HG03135 (cell line): ENCODE data around the gene KCNJ1.
A peak's percentile ranks its signal among the peaks of the same experiment; 100 is the strongest.

Experiments
- ATAC-seq: cut with Tn5 transposase; IDR thresholded peaks from one replicate; pipeline ENCODE4 v1.9.1; 2021; ENCODE audit warnings: mild to moderate bottlenecking, moderate library complexity; ENCODE audit not compliant: unreplicated experiment

KCNJ1 gene

DNA sequence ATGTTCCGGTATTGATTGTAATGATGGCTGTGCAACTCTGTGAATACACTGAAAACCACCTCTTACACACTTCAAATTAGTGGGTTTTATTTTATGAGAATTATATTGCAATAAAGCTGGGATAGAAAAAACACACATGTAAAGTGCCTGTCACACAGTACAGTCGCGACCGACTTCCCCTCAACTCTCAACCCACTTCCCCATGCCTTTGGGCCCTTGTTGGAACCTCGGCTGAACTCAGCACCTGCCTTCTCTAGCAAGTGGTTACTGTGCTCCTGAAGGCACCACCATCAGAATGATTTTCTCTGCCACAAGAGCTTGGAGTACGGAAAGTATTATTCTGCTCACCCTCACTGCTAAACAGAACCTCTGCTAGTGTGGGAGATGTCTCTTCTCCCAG is 13.5 kb downstream of the KCNJ1 start:
- no peak for ATAC-seq

DNA sequence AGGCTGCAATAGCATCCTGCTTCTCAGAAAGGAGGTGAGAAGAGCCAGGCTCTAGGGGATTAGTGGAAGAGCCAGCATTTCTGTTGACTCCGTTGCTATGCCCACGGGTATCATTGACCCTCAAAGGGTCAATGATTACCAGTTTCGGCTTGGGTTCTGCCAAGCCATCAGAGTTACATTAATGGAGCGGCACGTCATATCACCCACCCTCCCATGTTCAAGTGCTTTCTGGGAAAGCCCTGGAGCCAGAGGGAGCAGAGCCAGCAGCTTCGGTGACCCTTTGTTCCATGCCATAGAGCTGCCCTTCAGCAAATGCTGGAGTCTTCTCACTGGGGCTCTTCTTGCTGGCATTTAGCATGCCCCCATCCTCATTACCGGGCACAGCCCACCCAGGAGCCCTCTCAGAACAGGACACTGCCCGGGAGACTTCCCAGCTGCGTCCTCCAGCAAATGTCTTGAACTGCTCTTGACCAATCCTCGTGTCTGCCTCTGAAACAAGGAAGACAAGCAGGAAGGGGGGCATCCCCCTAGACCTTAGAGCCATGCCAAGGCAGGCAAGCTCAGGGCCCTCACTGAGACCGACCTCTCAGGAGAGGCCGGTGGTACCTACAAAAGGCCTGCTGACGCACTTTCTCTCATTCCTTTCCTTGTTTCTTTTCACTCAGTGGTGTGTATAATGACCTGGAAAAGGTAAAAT is 14.6 kb downstream of the KCNJ1 start:
- no peak for ATAC-seq

DNA sequence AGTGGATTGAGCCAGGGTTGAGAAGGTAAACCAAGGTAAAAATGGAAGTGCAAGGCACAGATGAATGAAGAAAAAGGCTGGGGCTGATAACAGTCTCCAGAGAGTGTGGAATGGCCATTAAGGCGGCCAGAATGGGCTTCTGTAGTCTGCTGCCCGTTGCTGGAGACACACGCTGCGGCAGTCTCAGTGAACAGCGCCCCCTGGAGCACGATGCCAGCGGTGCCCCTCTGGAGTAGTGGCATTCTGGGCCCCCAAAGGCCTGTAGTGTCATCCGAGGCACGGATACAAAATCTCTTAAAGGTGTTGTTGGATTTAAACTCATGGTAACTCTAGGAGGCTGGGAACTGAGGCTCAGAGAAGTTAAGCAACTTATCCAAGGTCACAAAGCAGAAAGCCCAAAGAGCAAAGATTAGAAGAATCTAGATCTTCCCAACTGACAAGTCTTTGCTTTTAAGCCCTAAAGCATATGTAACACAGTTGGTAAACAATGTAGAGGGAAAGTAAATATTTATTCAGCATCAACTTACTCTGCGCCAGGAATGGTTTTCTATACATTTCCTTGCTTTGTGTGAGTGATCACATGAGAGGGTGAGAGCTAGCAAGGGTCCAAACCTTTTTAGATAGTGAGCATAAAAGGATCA is 18.2 kb downstream of the KCNJ1 start:
- ATAC-seq: peak; percentile 78

DNA sequence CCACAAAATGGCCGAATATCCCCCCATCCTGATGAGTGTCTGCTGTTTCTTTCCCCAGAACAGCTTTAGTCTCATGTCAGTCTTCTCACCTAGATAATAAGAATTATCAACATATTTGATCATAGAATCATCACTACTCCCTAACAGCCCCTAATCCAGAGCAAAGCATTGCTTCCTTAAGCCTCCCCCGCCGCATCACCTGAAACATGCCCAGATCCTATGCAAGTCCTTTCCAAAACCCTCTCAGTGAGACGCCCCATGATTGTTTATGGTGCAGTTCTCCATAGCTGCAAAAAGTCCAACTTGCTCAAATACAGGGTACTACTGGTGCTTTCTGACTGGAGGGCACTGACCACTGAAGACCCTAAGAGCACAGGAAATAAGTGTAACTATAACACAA is 20.1 kb downstream of the KCNJ1 start:
- no peak for ATAC-seq

DNA sequence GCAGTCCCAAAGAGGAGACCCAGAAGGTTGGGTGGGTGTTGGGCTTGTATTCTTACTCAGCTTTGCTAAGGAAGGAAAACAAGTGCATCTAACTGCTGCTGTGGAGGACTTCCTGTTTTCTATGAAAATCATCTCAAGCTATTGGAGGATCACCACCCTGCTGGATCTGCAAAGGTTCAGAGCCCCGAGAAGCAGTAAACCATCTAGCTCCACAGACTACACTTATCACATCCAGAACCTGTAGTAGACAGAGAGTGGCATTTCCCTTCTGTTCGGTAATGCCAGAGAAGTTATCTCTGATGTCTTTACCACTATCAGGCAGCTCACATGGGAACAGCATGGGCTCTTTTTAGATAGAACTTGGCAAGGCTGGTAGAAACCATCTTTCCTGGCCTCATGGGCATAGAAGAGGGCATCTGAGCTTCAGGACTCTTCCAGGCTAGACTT is 21.7 kb downstream of the KCNJ1 start:
- no peak for ATAC-seq

DNA sequence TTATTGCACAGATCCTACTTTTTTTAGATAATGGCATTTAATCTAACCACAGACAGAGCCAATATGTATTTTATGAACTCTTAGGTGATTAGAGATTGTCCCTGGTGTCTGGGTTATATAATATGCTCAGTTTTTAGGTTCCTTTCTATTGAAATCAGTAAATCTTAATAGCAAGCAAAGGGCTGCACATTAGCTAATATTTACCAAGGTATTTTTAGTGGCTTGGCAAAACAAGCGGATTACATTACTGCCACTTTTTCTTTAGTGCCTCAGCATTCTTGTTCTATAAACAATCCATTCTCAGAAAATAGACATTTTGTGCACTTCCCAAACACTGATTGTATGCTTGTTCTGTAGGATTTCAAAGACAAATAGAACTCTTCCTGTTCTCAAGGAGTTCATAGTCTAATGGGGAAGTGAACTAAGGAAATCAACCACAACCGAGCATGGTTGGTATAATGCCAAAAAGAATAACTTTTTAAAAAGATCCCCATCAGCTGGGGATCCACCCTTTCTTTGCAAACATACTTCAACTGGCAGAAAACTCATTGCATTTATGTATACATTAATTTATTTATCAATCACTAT is 23.8 kb downstream of the KCNJ1 start:
- no peak for ATAC-seq

DNA sequence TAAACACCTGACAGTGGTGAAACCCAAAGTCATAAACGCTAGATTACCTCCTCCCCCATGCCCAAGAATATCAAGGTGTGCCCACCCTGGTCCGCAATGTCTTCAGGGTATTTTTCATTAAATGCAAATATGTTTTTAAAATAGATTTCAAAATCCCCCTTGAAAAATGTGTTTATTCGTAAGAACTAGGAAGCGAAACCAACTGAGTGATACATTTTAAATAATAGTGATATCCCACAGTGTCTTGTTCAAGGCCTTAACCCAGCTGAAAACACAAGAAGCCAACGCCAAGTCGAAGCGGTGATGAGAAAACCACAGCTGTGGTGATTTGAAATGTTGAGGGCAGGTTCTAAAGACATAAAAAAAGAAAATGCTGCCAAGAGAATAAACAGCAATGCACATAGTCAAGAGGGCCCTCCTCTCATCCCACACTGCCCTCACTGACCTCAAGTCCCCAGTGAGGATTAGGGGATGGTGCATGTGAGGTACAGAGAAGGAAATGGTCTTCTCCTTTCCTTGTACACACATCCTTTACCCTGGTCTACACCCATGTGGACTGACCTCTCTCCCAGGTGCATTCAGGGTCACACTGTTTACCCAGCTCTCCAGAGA is 25.5 kb downstream of the KCNJ1 start:
- peak; percentile 68 for ATAC-seq

DNA sequence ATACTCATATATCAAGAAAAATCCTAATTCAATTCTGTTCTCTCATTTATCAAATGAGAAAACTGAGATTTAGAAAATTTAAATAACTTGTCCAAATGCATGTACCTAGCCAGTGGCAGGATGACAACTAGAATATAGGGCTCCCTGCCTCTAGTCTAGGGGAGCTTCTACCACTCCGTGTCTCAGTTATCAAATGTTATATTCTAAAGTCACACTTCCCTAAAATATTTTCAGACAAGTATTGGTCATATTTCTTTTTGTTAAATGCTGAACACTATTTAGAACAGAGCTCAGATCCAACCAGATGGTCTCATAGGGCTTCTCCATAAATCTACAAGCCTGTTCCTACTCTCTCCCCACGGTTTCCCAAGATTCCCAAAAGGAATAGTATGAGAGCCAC is 26.3 kb downstream of the KCNJ1 start:
- ATAC-seq: no peak

DNA sequence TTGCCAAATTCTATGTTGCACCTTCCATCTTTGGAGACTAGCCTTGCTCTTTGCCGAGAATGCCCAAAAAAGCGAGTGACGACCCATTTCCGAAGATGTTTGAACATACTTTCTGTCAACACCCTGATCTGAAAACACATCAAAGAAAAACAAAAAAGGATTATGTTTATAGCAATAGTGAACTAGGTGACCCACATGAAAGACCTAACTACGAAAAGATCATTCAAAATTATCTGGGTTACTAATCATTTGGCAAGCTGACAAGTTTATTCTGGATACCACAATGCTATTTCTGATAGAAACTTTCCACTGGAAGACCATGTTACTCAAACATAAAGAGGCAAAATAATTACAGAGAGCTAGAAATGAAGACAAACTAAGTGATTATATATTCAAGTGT is 27.0 kb downstream of the KCNJ1 start:
- ATAC-seq: no peak

DNA sequence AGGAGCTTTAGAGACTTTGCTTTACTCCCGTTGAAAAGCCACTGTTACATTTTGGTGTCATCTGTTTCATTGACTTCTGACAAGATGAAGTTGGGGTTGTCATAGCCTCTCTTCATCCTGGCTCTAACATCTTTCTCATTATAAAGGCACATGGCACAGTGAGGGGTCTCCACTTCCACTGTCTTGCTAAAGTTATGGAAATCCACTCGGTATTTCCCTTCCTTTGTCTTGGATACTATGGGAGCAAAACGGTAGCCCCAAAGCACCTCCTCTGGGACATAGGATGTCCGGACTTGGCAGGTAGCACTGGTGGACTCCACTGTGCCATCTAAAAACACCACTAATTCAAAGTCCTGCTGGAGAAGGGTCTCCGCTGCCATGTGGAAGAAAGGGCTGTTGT is 28.0 kb downstream of the KCNJ1 start:
- no peak for ATAC-seq

DNA sequence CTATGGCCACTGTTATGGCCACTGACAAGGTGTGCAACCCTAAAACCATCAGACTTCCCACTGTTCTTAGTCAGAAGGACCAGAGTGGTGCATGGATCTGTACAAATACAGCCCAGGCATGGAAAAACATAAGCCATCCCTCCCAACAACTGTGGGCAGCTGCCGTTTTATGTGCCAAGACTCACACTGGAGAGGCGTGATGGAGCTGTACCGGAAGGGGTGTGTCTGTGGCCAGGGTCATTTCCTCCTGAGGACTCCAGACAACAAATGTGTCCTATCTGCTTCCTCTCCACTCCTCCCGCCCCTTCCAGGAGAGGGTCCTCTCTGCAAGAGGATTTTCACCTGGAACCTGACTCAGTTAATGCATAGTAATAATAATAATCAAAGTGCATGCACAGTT is 29.5 kb downstream of the KCNJ1 start:
- ATAC-seq: no peak

DNA sequence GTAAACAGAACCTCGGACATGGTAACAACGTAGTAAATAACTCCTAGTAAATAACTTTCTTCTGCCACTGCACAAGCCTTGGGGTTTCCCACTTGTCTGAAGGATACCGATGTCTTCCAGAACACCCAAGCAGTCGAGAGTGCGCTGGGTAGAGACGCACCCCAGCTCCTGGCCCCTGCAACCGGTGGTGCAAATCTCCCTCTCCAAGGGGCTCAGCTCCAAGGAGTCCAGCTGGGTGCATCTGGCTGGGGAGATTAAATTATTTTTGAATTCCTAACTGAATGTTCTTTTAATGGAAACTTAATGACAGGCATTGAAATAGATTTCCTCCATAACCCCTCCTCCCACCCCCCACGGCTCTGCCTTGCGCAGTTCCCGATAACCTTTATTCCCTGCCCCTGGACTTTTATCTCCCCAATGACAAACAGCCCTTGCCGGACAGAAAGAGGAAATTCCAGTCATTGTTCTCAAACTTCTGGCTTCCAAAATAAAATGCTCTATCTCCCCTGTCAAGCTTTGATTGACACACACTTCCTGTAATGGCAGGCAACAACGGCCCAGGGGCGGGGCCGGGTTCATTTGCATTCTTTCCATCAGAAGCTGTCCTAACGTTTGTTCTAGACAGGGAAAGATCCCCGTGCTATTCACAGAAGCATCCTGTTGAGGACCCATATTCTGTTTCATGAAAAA is 31.2 kb downstream of the KCNJ1 start:
- no peak for ATAC-seq

DNA sequence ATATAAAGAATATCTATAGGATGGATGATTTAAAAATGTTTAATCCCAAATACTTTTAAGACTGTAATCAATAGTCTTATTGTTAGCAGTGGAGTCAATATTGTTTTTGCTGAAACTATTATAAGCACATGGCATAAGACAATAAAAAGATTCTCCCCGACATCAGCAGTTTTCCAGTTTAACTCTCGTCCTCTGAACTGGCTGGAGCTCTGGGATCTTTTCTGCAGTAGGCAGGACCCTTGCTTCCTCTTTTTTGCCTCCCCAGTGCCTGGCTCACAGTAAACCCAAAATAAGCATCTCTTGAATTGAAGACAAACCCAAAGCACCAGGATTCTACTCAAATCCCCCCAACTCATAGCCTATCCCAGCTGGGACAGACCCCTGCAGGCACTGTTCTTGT is 32.9 kb downstream of the KCNJ1 start:
- no peak for ATAC-seq

DNA sequence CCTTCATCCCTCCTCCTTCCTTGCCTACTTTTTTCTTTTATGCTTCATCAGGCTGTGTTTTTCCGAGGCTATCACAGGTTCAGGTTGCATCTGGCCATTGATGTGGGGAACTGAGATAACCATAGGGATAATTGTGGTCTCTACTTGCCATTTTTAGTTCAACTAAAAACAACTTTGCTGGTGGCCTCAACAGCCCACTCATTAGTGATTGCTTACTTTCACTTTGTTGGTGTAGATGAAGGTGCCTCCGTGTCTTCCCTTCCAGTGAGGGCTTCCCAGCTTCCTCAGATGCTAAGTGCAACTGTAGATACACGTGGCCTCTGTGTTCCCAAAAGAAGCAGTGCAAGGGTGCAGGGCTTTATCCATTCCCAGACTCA is 35.0 kb downstream of the KCNJ1 start:
- no peak for ATAC-seq

DNA sequence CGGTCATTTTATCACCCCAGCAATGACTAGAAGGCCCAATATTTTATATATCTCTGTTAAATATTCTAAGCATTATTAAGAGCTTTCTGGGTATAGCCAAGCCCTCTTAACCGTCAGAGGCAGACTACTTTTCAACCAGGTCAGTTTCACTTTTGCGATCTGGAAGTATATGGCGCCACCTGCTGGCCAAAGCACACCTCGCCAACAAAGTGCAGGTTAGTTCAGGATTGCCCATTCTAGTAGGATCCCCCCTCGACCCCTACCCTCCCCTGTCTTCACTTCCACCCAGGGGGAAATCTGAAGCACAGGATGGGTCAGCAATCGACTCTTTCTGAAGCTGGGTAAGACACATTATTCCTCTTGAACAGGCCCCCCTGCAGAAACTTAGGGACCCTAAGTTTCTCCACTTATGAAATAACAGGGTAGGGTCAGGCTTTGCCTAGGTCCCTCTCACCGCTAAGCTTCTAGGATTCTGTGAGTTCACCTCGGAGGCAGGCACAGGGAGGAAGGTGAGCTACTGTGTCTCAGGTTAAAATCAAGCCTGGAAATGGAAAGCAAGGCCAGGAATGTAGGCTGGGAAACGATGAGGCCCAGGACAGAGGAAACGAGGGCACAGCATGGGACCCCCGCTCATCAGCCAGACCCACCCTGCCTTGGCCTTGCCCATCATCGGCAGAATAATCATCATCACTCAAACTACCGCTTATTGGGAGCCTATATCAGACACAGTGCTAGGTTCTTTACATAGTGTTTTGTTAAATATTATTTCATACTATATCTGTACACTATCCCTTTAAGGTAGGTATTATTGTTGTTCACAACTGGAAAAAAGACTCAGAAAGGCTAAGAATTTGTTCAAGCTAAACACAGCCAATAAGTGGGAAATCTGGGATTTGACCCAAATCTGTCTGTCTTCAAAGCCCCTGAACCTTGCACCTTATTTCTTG is 35.6 kb downstream of the KCNJ1 start:
- ATAC-seq: peak; percentile 82

DNA sequence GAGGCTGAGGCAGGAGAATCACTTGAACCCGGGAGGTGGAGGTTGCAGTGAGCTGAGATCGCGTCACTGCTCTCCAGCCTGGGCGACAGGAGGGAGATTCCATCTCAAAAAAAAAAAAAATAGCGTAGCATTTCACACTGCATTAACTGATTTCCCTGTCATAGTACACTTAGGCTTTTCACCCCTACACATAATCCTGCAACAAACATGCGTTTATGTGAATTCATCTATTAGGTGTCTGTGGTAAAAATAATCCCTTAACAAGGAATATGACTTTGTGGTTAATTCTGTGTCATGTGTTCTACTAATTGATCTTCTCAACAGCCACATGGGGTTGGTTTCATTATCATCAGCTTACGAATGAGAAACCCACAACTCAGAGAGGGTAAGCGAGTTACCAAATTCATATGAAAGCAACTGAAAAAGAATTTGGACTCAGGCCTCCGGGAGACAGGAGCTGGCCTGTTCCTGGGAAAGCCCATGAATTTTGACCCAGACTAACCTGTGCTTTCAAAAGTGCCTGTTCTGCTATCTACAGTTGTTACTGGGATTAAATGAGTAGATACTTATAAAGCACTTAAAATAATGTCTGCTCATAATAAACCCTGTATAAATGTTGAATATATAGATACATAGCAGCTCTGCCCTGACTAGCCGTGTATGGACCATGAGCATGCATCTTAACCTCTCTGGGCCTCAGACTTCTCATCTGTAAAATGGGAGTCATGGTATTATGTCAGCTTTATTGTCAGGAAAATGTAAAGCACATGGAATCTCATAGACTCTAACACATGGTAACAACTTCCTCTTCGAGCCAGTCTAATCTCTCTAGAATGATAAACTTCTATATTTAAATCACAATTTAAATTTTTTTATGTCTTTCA is 36.6 kb downstream of the KCNJ1 start:
- peak; percentile 28 for ATAC-seq

DNA sequence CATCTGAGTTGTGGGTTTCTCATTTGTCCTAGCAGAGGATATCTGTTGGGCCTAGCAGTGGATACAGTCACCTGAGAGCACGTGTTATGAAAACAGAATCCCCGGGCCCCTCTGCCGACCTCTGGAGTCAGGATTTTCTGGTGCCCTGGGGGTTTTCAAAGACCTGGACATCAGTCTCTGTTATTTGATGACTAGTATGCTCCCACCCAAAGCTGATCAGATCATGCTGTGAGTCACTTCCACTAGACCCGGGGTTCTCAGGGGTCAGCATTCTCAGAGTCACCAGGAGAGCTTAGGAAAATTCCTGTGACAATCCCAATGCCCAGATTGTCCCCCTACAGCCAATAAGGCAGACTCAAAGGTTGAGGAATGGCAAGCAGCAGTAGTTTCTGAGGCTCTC is 38.7 kb downstream of the KCNJ1 start:
- ATAC-seq: no peak

DNA sequence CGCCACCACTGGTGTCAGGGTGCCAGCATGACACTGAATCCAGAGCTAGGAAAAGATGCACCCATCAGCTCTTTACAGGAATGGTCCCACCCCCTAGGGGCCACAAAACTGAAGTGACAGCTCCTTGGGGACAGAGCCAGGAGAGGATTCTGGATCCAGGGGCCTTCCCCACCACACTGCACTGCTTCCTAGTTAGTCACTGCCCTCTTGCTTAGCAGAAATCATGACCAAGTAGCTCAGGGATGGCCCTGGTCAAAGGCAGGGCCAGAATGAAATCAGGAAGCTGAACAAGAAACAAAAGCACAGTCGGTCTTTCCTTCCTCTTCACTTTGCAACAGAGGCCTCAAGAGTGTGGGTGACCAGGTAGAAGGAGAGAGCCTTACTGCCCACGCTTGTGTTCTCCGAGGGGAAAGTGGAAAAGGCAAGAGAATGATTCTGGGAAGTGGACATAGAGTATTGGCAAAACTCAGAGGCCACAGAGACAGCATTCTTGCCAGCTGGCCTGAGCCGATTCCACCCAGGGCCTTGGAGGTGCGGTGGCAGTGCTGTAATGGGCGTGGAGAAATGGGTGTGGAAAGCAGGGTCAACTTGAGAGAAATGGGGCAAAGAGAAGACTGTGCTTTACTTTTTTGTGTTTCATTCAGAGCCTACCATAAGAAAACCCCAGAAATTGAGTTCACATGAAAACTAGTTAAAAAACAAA is 39.8 kb downstream of the KCNJ1 start:
- ATAC-seq: no peak
